H9 (cell line): ENCODE results near the gene MTX1. TPM values are rescaled to one million over a fixed set of nuclear protein-coding genes. Genes with fewer than 3 reads are reported as not detected.
A peak's percentile ranks its signal among the peaks of the same experiment; 100 is the strongest.

Experiments used
- DNase-seq: peaks from one replicate; pipeline ENCODE4 v3.0.0-alpha.2; 2017
- H2AFZ ChIP-seq: one replicate; pipeline ENCODE4 v1.6.1; 2013; ENCODE audit warnings: mild to moderate bottlenecking, low read length, control low read depth, moderate library complexity
- H2AK5ac ChIP-seq: 2 replicates; pipeline ENCODE4 v1.6.1; 2013; ENCODE audit warnings: low read length, control low read depth, mixed read lengths; ENCODE audit not compliant: insufficient read length
- H2BK120ac ChIP-seq: one replicate; pipeline ENCODE4 v1.6.1; 2013; ENCODE audit warnings: low read depth, mild to moderate bottlenecking, low read length, control low read depth, inconsistent platforms; ENCODE audit not compliant: poor library complexity, severe bottlenecking
- H2BK12ac ChIP-seq: 2 replicates; pipeline ENCODE4 v1.6.1; 2013; ENCODE audit warnings: low read length, control low read depth, mixed read lengths, low read depth; ENCODE audit not compliant: insufficient read length
- H2BK15ac ChIP-seq: 2 replicates; pipeline ENCODE4 v1.6.1; 2013; ENCODE audit warnings: low read depth, low read length, control low read depth
- H2BK20ac ChIP-seq: one replicate; pipeline ENCODE4 v1.6.1; 2013; ENCODE audit warnings: low read depth, mild to moderate bottlenecking, low read length, control low read depth, inconsistent platforms; ENCODE audit not compliant: poor library complexity, severe bottlenecking
- H2BK5ac ChIP-seq: 2 replicates; pipeline ENCODE4 v1.6.1; 2013; ENCODE audit warnings: low read length, control low read depth, mixed read lengths; ENCODE audit not compliant: insufficient read length
- H3K14ac ChIP-seq: 2 replicates; pipeline ENCODE4 v1.6.1; 2013; ENCODE audit warnings: low read length, control low read depth; ENCODE audit not compliant: insufficient read depth
- H3K18ac ChIP-seq: 2 replicates; pipeline ENCODE4 v1.6.1; 2013; ENCODE audit warnings: low read depth, mild to moderate bottlenecking, mixed read lengths, low read length, control low read depth; ENCODE audit not compliant: insufficient read length
- H3K23ac ChIP-seq: 2 replicates; pipeline ENCODE4 v1.6.1; 2013; ENCODE audit warnings: low read length, control low read depth, mixed read lengths, low read depth; ENCODE audit not compliant: insufficient read length
- H3K23me2 ChIP-seq: 2 replicates; pipeline ENCODE4 v1.6.1; 2013; ENCODE audit warnings: low read depth, mild to moderate bottlenecking, mixed read lengths, low read length, control low read depth; ENCODE audit not compliant: insufficient read length, poor library complexity, severe bottlenecking
- H3K27ac ChIP-seq: 2 replicates; pipeline ENCODE4 v1.5.1; 2013; ENCODE audit warnings: low read length, control low read depth, mixed read lengths, low read depth; ENCODE audit not compliant: insufficient read length
- H3K27me3 ChIP-seq: 2 replicates; pipeline ENCODE4 v1.6.1; 2013; ENCODE audit warnings: low read length, control low read depth, inconsistent platforms; ENCODE audit not compliant: insufficient read depth
- H3K4ac ChIP-seq: 2 replicates; pipeline ENCODE4 v1.6.1; 2013; ENCODE audit warnings: low read depth, mild to moderate bottlenecking, control low read depth, inconsistent platforms, low read length, moderate library complexity
- H3K4me1 ChIP-seq: 2 replicates; pipeline ENCODE4 v1.6.1; 2013; ENCODE audit warnings: low read length, control low read depth, inconsistent platforms; ENCODE audit not compliant: insufficient read depth
- H3K4me2 ChIP-seq: 2 replicates; pipeline ENCODE4 v1.6.1; 2013; ENCODE audit warnings: low read length, control low read depth, mixed read lengths; ENCODE audit not compliant: insufficient read length, insufficient read depth
- H3K56ac ChIP-seq: 2 replicates; pipeline ENCODE4 v1.6.1; 2013; ENCODE audit warnings: low read depth, mild to moderate bottlenecking, mixed read lengths, low read length, control low read depth; ENCODE audit not compliant: insufficient read length
- H3K79me1 ChIP-seq: 2 replicates; pipeline ENCODE4 v1.6.1; 2013; ENCODE audit warnings: low read depth, mild to moderate bottlenecking, moderate library complexity, low read length, control low read depth, inconsistent platforms; ENCODE audit not compliant: insufficient read depth, poor library complexity, severe bottlenecking
- H3K79me2 ChIP-seq: 2 replicates; pipeline ENCODE4 v1.6.1; 2013; ENCODE audit warnings: low read length, control low read depth, inconsistent platforms; ENCODE audit not compliant: insufficient read depth
- H3K9ac ChIP-seq: 2 replicates; pipeline ENCODE4 v1.6.1; 2013; ENCODE audit warnings: low read length, control low read depth, mixed read lengths; ENCODE audit not compliant: insufficient read length; ENCODE audit errors: extremely low read depth
- H3K9me3 ChIP-seq: one replicate; pipeline ENCODE4 v1.6.1; 2013; ENCODE audit warnings: low read depth, low read length, inconsistent platforms; ENCODE audit not compliant: control insufficient read depth
- H3T11ph ChIP-seq: one replicate; pipeline ENCODE4 v1.6.1; 2013; ENCODE audit warnings: mild to moderate bottlenecking, low read length, control low read depth, inconsistent platforms
- H4K20me1 ChIP-seq: one replicate; pipeline ENCODE4 v1.6.1; 2013; ENCODE audit not compliant: control insufficient read depth, insufficient read length, insufficient read depth
- H4K5ac ChIP-seq: 2 replicates; pipeline ENCODE4 v1.6.1; 2013; ENCODE audit warnings: low read depth, mild to moderate bottlenecking, mixed read lengths, low read length, control low read depth; ENCODE audit not compliant: insufficient read length
- H4K8ac ChIP-seq: replicated peaks from 2 replicates; pipeline ENCODE4 v1.6.1; 2013; ENCODE audit warnings: low read length, control low read depth, mixed read lengths, low read depth; ENCODE audit not compliant: insufficient read length
- H4K91ac ChIP-seq: 2 replicates; pipeline ENCODE4 v1.6.1; 2013; ENCODE audit warnings: low read depth, mild to moderate bottlenecking, moderate library complexity, mixed read lengths, low read length, control low read depth; ENCODE audit not compliant: insufficient read length
- H3K27ac Mint-ChIP-seq, 3 experiments: 2 replicates in 2 of 3; 3 replicates in 1 of 3; pipeline ENCODE4 v1.8.0; 2020 to 2021; ENCODE audit warnings: mixed read lengths in 3 of 3, mild to moderate bottlenecking in 1 of 3, moderate library complexity in 1 of 3
- H3K27me3 Mint-ChIP-seq: 2 replicates; pipeline ENCODE4 v1.8.0; 2021; ENCODE audit warnings: low read depth, mild to moderate bottlenecking, moderate library complexity, mixed read lengths
- H3K36me3 Mint-ChIP-seq, 3 experiments: 2 replicates in 2 of 3; 3 replicates in 1 of 3; pipeline ENCODE4 v1.8.0; 2020 to 2021; ENCODE audit warnings: low read depth in 3 of 3, mixed read lengths in 3 of 3; ENCODE audit not compliant: insufficient read depth in 1 of 3
- H3K4me1 Mint-ChIP-seq, 2 experiments: 2 replicates each; pipeline ENCODE4 v1.8.0; 2020; ENCODE audit warnings: mixed read lengths in 2 of 2
- H3K4me3 Mint-ChIP-seq, 2 experiments: 2 replicates in 1 of 2; 3 replicates in 1 of 2; pipeline ENCODE4 v1.8.0; 2020 to 2021; ENCODE audit warnings: mild to moderate bottlenecking in 2 of 2, mixed read lengths in 2 of 2, moderate library complexity in 1 of 2
- H3K9me3 Mint-ChIP-seq, 2 experiments: 2 replicates in 1 of 2; 3 replicates in 1 of 2; pipeline ENCODE4 v1.8.0; 2020; ENCODE audit warnings: mild to moderate bottlenecking in 2 of 2, mixed read lengths in 2 of 2, moderate library complexity in 1 of 2
- WGBS: extraction: QIAGEN DNeasy Blood & Tissue Kit; methylation state at CpG from one replicate; pipeline ENCODE4 v1.1.7; 2013; ENCODE audit warnings: missing lambda C conversion rate, low lambda C conversion rate, mixed read lengths; ENCODE audit not compliant: insufficient read length; ENCODE audit errors: extremely low coverage; 5-methylcytosine and 5-hydroxymethylcytosine counted together
- total RNA-seq: library from RNA; stranded (reverse); gene quantifications from 2 replicates; pipeline ENCODE4 v1.2.1, GENCODE V29; 2021
- TF ChIP-seq, protein P1 (sequence below): fragments of 200-600 bp; sonication (generic); conservative IDR thresholded peaks from 3 replicates; pipeline ENCODE4 v1.8.0; 2021; ENCODE audit warnings: antibody characterized with exemption, mild to moderate bottlenecking

Gene MTX1
- total RNA-seq, 1 experiment from 2014 or later = 45.0 TPM

DNA sequence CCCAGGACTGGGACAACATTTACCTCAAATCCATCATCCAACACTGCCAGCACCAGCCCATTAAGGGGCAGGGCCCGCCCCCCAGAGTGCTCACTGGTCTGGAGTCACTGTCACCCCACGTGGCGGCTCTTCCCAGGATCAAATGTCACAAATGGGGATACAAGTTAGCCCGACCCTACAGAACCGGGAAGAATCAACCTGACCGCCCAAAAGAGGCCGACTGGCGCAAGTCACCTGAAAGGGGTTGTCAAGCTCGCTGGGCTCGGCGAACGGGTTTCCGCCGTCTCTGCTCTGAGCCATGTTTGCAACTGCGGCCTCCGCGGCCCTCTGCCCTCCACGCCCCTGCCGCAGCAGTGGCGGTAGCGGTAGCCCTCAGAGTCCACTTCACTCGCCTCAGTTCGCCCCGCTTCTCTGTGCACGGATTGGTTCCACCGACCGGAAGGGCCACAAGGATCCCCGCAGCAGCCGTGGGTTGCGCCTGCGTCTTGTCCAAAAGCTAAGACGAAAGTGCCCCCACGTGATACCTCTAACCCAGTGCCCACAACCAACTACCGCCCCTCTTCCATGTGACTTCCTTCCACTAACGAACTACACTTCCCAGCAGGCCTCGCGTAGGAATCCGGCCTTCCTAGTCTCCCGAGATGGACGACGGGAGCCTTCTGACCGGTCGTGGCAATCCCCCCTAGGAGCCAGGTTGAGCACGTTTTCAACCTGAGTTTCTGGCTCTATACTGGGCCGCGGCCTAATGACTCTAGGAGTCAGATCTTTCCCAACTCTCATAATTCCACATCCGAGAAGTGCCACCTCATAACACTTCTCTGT lies 53.6 kb downstream of the MTX1 start, which contains the start of gene SCAMP3:
SCAMP3 (minus strand) TSS at position 509 of the 822 bp plus-strand sequence; CDS start at position 300, 209 bp downstream.
- no CpG with 5 or more reads among the region's 47 CpGs for WGBS
- peak within 1 kb of the TSS; percentile 34 to 95 (median 86) for H3K27ac Mint-ChIP-seq
- no peaks in the 10 kb centered on the region; a peak in 1 of 5 replicates for H3K9me3 Mint-ChIP-seq

More for the DNA sequence above, 53.6 kb downstream of the MTX1 start, which contains the start of gene SCAMP3:
- H4K91ac ChIP-seq = no peak within 1 kb of the TSS
- no peak within 1 kb of the TSS for H2AFZ ChIP-seq
- peaks cover 10% of the 10 kb centered on the region for H3K23me2 ChIP-seq
- no peak within 1 kb of the TSS for H3T11ph ChIP-seq
- H3K9me3 ChIP-seq = no peaks in the 10 kb centered on the region
- TF ChIP-seq, protein P1, sequence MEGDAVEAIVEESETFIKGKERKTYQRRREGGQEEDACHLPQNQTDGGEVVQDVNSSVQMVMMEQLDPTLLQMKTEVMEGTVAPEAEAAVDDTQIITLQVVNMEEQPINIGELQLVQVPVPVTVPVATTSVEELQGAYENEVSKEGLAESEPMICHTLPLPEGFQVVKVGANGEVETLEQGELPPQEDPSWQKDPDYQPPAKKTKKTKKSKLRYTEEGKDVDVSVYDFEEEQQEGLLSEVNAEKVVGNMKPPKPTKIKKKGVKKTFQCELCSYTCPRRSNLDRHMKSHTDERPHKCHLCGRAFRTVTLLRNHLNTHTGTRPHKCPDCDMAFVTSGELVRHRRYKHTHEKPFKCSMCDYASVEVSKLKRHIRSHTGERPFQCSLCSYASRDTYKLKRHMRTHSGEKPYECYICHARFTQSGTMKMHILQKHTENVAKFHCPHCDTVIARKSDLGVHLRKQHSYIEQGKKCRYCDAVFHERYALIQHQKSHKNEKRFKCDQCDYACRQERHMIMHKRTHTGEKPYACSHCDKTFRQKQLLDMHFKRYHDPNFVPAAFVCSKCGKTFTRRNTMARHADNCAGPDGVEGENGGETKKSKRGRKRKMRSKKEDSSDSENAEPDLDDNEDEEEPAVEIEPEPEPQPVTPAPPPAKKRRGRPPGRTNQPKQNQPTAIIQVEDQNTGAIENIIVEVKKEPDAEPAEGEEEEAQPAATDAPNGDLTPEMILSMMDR = no peak; the same call in 2 of the 3 replicates
- H3K36me3 Mint-ChIP-seq = peaks cover 39 to 75% (median 67%) of the 10 kb centered on the region in 3 experiments; a peak in 6 of 7 replicates
- H3K4me2 ChIP-seq = peak within 1 kb of the TSS; percentile 85
- H3K27me3 Mint-ChIP-seq = peaks cover 2% of the 10 kb centered on the region; the same call in 1 of the 2 replicates
- H2BK120ac ChIP-seq = no peak within 1 kb of the TSS
- 0 out of 2 replicates have a peak, but pooled peaks cover 3% of the 10 kb centered on the region for H3K4me1 ChIP-seq
- H4K20me1 ChIP-seq = no peaks in the 10 kb centered on the region
- peaks cover 13 to 14% of the 10 kb centered on the region in 2 experiments for H3K4me1 Mint-ChIP-seq
- H2BK5ac ChIP-seq = no peak within 1 kb of the TSS
- H3K56ac ChIP-seq = no peak within 1 kb of the TSS
- no peaks in the 10 kb centered on the region for H3K79me2 ChIP-seq
- H3K79me1 ChIP-seq = no peaks in the 10 kb centered on the region
- no peaks in the 10 kb centered on the region for H3K27me3 ChIP-seq
- no peak within 1 kb of the TSS for H2AK5ac ChIP-seq
- no peak within 1 kb of the TSS for H3K4ac ChIP-seq
- peak within 1 kb of the TSS; percentile 58 for H3K9ac ChIP-seq
- no peak within 1 kb of the TSS for H3K18ac ChIP-seq
- no peak within 1 kb of the TSS for H4K5ac ChIP-seq
- no peak within 1 kb of the TSS for H4K8ac ChIP-seq
- H2BK20ac ChIP-seq = no peak within 1 kb of the TSS
- H2BK12ac ChIP-seq = no peak within 1 kb of the TSS
- peak within 1 kb of the TSS; percentile 22 for H3K27ac ChIP-seq
- H3K23ac ChIP-seq = no peak within 1 kb of the TSS
- H3K4me3 Mint-ChIP-seq = peak within 1 kb of the TSS; percentile 89 to 95
- DNase-seq = peak; percentile 98
- H3K14ac ChIP-seq = no peak within 1 kb of the TSS
- H2BK15ac ChIP-seq = no peak within 1 kb of the TSS; the same call in 1 of the 2 replicates
